HEK293T (cell line): Measurements from ENCODE around the gene EHBP1.

ENCODE experiments used
- ARNT ChIP-seq: fragments of 450-650 bp; IDR thresholded peaks from 2 replicates; pipeline ENCODE4 v1.6.1; 2017; ENCODE audit warnings: mild to moderate bottlenecking
- BHLHE40 ChIP-seq: fragments of 450-650 bp; IDR thresholded peaks from 2 replicates; pipeline ENCODE4 v1.6.1; 2016; ENCODE audit warnings: mild to moderate bottlenecking, moderate library complexity, borderline replicate concordance
- CTBP1 ChIP-seq: fragments of 450-650 bp; IDR thresholded peaks from 2 replicates; pipeline ENCODE4 v1.6.1; 2016; ENCODE audit warnings: borderline replicate concordance
- ELF4 ChIP-seq: fragments of 450-650 bp; IDR thresholded peaks from 2 replicates; pipeline ENCODE4 v1.6.1; 2017; ENCODE audit warnings: antibody characterized with exemption
- FOXA1 ChIP-seq: fragments of 450-650 bp; IDR thresholded peaks from 2 replicates; pipeline ENCODE4 v1.6.1; 2016; ENCODE audit warnings: mild to moderate bottlenecking
- FOXK2 ChIP-seq: fragments of 450-650 bp; IDR thresholded peaks from 2 replicates; pipeline ENCODE4 v1.6.1; 2016; ENCODE audit warnings: mild to moderate bottlenecking
- HDGF ChIP-seq: fragments of 450-650 bp; IDR thresholded peaks from 2 replicates; pipeline ENCODE4 v1.6.1; 2017; ENCODE audit warnings: antibody characterized with exemption, borderline replicate concordance
- L3MBTL2 ChIP-seq: fragments of 450-650 bp; conservative IDR thresholded peaks from 2 replicates; pipeline ENCODE4 v1.6.1; 2016; ENCODE audit warnings: mild to moderate bottlenecking
- LEF1 ChIP-seq: fragments of 450-650 bp; IDR thresholded peaks from 2 replicates; pipeline ENCODE4 v1.6.1; 2017; ENCODE audit warnings: mild to moderate bottlenecking, borderline replicate concordance
- NFRKB ChIP-seq: fragments of 450-650 bp; IDR thresholded peaks from 2 replicates; pipeline ENCODE4 v1.6.1; 2016; ENCODE audit warnings: mild to moderate bottlenecking, moderate library complexity
- PKNOX1 ChIP-seq: fragments of 450-650 bp; IDR thresholded peaks from 2 replicates; pipeline ENCODE4 v1.6.1; 2016
- SP1 ChIP-seq: fragments of 450-650 bp; IDR thresholded peaks from 2 replicates; pipeline ENCODE4 v1.6.1; 2017
- SUZ12 ChIP-seq: fragments of 450-650 bp; IDR thresholded peaks from 2 replicates; pipeline ENCODE4 v1.6.1; 2016; ENCODE audit warnings: mild to moderate bottlenecking
- TARDBP ChIP-seq: fragments of 450-650 bp; IDR thresholded peaks from 2 replicates; pipeline ENCODE4 v1.6.1; 2016

GRCh38 chr2:62941413-62941812, 235.9 kb downstream of the EHBP1 start:
- TF ChIP-seq LEF1 (no peak), SP1 (no peak), FOXK2 (no peak), HDGF (no peak), BHLHE40 (no peak), L3MBTL2 (no peak), PKNOX1 (peak; percentile 57), CTBP1 (no peak), TARDBP (no peak), FOXA1 (no peak), SUZ12 (no peak), ARNT (no peak), NFRKB (no peak), ELF4 (no peak)
